GM21737 (cell line): ENCODE measurements around the gene EXOC6B.

Source experiments
- ATAC-seq: cut with Tn5 transposase; IDR thresholded peaks from one replicate; pipeline ENCODE4 v1.9.1; 2021; ENCODE audit warnings: mild to moderate bottlenecking, moderate library complexity; ENCODE audit not compliant: unreplicated experiment

The EXOC6B gene

DNA sequence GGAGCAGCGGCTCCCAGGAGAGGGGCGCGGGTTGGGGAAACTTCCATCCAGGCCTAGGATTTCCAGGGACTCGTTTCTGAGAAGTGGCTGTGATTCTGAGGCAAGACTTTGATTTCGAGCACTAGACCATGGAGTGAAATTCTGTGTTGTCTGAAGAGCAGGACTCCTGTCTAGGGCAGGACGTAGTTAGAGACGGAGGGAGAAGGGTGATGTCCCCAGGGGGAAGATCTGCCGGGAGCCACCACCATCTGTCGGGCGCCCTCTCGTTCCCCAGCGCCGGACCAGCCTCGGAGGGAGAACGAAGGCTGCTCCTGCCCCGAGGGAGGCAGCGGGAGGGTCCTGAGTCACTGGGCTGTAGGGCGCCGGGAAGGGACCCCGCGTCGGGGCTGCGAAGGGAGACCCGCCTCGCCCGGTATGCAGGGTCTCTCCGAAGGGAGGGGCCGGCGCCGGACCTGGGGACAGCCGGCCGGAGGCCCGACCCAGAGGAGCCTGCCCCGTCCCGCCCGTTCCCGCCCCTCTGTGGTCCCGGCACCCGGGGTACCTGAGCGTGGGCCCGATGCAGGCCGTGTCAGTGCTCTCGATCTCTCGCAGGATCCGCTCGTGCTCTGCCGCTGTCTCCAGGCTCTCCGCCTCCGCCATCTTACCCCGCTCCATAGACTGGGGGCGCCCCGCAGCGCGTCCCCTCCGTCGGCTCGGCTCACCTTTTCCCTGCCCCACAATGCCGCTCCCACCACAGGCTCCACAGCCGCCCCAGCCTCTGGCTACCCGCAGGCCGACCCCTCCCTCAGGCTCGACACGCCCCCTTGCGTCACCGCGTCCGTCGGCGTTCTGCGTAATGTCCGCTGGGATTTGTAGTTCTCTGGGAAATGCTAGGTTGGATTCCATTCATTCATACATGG lies at the start of gene EXOC6B:
TSS of gene EXOC6B (minus strand) at position 777 of the 899 bp plus-strand sequence.
- ATAC-seq = peak; percentile 95

DNA sequence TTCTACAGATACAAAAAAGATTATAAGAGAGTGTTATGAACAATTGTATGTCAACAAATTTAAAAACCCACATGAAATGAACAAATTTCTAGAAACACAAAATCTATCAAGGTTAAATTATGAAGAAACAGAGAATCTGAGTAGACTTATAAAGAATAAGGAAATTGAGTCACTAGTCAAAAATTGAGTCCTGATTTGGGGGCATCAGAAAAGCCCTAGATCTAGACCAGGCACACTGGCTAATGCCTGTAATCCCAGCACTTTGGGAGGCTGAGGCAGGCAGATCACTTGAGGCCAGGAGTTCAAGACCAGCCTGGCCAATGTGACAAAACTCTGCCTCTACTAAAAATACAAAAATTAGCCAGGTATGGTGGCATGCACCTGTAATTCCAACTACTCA lies 46.0 kb upstream of the EXOC6B start:
- no peak for ATAC-seq

DNA sequence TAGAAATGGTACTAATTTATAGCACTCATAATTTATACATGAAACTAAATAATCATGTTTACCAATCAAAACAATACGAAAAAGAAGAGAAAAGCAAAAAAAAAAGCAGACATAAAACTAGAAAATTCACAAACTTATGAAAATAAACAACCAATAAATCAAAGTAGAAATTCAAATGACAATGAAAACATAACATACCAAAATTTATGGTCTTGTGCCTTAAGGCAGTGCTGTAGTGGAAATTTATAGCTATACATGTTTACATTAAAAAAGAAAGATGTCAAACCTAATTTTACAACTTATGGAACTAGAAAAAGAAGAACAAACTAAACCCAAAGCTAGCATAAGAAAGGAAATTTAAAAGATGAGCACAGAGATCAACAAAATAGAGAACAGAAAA lies 45.2 kb upstream of the EXOC6B start:
- ATAC-seq = no peak

DNA sequence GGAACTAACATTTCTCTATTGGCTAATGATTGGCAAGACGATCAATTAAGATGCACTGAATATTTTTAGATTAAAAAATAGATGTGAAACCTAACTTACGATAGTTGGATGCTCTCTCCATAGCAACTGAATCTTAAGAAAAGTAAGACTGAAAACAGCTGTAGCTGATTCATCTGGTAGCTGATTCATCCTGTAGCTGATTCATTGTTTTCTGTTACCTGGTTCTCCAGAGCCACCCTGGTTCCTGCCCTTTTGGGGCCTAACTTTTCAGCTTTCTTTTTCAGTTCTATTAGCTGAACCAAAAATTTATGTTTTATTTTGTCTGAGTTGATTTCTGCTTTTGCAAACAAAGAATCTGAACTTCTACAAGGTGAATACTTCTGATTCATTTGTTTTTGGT lies 38.7 kb upstream of the EXOC6B start:
- ATAC-seq = no peak

DNA sequence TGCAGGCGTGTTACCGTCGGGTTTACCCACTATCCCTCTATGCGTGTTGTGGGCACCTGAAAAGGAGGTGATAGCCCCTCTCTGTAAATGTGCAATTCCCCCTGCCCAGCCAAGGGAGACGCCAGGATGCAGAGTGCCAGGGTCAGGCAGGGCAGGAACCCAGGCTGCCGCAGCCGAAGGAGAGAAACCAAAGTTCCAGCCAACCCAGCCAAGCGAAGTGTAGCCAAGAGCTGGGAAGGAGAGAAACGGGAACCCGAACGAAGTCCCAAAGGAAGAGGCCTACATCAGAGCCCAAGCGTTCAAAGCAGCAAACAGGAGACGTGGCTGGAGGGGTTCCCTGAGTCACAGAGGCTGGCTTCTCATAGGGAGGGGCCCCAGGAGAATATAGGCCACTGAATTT lies 37.2 kb upstream of the EXOC6B start:
- ATAC-seq = no peak

DNA sequence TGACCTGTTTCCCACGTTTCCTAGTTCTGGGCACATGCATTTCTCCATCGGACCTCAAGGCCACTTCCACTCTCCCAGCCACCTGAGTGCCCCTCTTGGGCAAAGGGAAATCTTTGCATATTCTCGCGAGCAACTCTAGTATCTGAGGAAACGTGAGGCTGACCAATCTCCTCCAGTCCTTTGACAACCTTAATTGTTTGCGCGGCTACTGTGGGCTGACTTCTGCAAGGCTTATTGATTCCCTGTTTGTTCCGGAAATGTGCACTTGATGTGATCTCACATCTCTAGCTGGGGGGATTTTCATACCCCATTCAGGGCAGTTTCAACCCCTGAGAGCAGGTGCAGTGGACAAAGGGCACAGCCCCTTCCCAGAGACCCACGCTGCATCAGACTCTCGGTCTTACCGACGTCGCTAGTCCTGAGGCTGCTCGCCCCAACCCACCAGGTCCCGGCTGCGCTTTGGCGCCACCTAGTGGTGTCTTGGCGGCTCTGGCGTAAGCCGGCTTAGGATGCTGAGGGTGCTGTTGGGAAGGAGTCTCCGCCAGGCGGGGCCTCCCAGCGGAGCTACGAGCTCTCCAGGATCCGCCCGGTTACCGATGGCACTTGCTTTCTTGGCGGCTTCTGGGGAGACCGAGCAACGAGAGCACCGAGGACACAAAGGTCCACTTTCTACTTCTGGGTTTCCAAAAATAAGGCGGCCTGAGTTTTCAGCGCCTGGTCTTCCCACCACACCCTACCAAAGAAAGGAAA lies 36.6 kb upstream of the EXOC6B start:
- peak; percentile 91 for ATAC-seq

DNA sequence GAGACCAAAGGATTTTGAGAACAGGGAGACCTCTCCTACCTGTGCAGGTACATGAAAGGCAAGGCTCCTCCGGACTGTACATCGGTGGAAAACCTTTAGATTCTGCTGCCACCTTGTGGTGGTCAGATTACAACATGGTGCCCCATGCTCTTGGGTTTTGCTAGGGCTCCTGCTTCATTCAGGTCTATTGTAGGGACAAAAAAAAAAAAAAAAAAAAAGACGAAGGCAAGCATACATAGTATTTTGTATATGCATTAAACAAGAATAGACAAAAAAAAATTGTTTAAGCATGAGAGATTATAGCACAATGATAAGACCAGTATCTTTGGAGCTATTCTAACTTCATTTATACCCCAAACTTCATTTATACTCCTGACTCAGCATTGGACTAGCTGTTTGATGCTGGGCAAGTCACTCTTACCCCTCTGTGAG lies 34.0 kb upstream of the EXOC6B start:
- ATAC-seq = no peak

DNA sequence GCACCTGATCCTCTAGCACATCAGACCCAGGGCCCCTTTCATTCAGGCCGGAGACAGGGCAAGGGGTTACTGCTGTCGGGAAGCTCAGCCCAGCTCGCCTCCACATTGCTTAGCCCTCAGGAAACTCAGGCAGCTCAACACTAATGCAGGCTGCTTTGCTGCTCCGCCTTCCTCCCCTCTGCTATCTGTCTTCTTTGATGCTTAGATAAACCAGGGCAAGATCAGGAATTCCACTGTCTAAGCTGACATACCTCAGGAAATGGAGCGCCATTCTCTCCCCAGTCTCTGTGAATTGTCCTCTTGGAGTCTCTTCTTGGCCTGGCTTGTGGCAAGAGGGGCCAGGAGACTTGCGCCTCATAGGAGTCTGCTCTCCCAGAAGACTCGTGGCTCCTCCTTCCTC lies 25.5 kb upstream of the EXOC6B start:
- no peak for ATAC-seq

DNA sequence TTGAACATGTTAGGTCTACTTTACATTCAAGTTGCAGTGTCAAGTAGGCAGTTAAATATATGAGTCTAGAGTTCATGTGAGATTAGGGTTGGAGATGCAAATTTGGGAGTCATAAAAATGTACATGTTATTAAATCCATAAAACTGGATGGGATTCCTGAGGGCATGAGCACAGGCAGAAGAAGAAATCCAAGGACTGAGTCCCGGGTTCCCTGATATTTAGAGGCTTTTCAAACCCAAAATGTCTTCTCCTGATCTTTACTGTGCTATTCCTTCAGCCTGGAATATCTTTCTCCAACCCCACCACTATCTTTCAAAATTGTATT lies 23.3 kb upstream of the EXOC6B start:
- ATAC-seq = no peak

DNA sequence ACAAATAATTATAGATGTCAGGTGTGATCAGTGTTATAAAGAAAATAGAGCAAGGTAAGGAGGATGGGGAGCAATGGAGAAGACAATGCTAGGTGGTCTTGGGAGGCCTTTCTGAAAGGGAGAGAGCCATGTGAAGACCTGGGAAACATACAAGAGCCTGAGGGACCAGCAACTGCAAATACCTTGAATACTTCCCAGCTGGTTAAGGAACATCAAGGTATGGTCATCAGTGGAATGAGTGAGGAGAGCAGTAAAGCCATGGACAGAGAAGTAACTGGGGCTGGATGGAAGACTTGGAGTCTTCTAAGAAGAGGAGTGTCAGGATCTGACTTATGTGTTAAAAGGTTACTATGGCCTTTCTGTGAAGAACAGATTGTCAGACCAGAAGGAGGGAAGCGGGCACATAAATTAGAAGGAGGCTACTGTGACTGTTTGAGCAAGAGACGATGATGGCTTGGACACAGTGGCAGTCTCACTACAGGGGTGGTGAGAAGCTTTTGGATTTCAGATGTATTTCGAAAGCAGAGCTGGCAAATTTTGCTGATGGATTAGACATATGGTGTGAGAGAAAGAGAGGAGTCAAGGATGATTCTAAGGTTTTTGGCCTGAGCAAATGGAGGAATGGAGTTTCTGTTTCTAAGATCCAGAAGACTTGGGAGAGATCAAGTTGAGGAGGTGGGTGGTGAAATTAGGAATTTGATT lies 22.8 kb upstream of the EXOC6B start:
- ATAC-seq = no peak

DNA sequence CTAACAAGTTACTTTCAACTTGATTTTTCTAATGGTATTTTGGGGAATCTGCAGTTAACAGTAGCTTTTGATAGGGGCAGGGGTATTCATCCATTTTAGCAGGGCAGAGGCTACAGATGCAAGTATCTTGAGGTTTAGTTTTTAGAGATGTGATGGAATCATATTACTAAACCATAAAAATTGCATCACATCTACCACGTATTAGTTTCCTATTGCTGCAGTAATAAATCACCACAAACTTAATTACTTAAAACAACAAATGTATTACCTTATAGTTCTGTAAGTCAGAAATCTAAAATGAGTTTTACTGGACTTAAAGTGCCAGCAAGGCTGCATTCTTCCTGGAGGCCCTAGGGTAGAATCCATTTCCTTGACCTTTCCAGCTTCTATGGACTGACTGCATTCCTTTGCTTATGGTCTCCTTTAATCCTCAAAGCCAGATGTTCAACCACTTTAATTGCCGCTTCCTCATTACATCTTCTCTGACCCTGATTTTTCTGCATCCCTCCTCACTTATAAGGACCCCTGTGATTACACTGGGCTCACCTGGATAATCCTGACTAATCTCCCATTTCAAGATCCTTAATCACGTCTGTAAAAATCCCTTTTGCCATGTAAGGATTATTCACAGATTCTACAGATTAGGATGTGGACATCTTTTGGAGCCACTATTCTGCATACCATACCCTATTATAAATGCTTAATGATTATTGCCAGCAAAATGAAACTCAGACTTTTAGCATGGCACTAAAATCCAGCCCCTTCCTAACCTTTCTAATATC lies 21.9 kb upstream of the EXOC6B start:
- no peak for ATAC-seq

DNA sequence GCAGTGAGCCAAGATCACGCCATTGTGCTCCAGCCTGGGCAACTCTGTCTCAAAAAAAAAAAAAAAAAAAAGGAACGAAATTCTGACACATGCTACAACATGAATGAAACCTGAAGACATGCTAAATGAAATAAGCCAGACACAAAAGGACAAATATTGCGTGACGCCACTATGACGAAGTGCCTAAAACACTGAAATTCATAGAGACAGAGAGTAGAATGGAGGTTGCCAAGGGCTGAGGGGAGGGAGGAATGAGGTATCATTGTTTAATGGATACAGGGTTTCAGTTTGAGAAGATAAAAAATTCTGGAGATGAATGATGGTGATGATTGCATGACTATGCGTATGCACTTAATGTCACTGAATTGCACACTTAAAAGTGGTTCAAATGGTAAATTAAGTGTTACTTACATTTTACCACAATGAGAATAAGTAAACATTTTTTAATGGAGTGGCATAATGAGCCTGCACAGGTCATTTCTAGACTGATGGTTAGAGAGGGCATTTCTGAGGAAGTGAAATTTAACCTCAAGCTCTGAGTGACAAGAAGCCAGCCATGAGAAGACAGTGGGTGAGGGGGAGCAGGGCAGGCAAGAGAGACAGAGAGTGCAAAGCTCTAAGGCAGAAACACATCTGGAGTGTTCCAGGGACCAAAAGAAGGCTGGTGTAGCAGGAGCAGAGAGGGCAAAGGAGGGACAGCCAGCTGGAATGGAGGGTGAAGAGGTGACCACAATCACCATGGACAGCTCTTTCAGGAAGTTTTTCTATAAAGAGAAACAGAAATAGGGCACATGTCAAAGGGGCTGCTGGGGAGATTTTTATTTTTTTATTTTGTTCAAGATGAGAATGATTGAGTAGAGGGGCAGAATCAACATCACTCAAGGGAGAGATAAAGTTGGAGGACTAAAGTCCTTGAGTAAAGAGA lies 20.6 kb upstream of the EXOC6B start:
- peak; percentile 81 for ATAC-seq

DNA sequence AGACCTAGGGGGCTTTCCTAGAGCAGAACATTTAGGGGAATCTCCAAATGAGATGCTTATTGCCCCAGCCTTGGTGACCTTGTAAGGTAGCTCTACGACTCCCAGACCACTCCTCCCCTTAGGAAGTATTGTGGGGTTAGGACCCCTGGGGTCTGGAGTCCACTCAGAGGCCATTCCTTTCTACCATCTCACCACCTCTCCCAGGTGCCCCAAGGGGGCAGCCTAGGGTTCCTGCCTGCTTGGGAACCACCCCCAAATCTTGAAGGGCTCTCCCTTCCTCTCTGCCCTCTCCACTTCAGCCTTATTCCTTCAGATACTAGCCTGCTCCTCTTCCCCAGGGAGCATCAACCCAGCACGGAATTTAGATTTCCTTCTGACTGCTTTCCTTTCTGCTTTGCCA lies 17.5 kb upstream of the EXOC6B start:
- no peak for ATAC-seq

DNA sequence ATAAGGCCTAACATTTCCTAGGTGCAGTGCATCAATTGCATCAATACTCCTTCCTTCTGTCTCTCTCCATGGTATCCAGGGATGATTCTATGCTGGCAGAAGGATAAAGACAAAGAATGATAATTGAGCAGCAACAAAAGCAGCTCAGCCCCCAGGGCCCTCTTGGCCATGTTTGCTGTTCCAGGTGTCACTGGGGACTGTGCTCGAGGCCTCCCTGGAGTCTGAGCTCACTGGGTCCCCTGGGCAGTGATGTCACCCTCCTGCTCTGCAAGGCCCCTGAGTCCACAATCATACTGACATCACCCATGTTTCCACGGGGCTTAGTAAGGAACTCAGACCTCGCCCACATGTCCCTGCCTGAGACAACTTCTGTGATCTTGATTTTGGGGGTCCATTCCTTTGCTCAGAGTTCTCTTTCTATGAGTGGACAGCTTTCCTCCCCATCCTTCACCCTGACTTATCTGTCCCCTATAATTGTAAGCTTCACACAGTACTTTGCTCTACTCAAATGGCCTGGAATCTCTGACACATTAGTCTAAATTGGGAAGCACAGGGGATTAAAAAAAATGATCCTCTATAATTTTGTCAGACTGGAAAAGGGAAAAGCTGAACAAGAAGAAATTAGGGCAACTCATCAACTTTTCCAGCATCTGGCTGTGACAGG lies 15.8 kb upstream of the EXOC6B start:
- ATAC-seq = no peak

DNA sequence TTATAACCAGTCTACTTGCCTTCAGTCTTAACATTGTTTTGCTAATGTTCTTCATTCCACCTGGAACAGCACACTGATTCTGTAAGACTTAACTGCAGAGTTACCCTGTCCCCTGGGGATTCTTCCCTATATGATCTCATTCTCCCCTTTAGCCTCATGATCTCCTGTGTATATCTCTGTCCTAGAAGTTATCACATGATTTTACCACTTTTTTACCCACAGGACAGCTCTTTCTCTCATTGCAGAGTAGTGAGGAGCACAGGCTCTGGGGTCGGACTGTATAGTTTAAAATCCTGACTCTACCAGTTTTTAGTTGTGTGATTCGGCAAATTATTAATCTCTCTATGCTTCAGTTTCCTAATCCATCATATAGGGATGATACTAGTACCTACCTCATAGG lies 14.2 kb upstream of the EXOC6B start:
- ATAC-seq = no peak

DNA sequence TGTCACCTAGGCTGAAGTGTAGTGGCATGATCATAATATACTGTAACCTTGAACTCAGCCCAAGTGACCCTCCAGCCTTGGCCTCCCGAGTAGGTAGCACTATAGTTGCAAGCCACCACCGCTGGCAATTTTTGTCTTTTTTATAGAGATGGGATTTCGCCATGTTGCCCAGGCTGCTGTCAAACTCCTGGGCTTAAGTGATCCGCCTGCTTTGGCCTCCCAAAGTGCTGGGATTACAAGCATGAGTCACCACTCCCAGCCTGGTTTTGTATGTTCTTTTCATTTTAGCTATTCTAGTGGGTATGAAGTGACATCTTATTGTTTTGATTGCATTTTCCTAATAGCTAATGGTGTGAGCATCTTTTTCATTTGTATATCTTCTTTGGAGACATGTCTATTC lies 11.3 kb upstream of the EXOC6B start:
- ATAC-seq = no peak

DNA sequence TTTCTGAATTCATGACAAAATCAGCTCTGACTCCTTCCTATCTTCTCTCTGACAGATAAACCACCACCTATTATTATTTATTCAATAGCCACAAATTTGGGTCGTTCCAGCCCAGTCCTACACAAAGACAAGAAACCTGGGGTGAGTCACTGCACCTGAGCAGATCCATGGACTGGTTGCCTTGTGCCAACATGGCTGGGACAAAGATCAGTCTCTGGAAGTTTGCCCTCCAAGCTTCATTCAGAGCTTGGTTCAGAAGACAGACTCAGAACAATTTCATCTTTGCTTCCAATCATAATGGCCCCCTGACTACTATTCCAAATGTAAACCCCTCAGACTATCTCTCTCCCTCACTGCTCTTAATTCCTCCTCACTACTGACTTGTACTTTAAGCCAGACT lies 9.6 kb upstream of the EXOC6B start:
- ATAC-seq = no peak

DNA sequence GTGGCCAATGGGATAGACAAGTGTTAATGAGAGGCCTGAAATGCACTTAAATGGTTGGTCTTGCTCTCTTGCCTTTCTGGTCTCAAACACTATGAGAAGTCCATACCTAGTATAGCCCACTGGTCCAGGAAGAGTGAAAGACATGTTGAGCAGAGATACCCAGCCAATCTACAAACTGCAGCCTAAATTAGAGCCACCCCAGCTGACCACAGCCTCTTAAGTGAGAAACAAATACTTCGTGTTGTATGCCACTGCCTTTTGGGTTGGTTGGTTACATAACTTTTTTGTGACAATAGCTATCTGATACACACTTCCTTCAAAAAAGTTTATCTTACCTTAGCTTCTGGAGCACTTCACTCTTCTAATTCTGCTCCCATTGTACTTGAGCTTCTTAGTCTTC lies 8.8 kb upstream of the EXOC6B start:
- ATAC-seq = no peak

DNA sequence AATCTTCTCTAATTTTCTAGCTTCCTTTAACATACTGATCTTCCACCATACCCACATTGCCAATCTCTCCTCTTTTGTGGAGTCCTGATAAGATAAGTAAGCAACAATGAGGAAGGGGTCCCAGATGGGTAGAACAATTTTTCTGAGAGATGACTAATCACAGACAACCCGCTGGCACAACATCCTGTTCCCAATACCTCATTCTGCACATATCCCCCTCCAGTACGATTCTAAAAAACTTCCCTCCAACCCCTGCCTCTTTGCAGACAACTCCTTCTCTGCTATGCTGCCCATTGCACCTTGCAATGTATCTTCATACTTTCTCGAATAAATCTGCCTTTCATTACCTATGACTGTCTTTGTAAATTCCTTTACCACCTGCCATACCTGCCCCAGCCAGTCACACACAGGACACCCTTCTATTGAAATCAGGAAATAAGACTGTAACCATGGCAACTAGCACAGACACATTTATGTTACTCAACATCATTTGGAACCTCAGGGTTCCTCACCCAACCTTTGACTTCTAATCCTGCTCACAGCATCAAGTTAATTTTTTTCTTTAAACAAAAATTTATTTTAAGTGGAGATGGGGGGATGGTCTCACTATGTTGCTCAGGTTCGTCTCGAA lies 7.4 kb upstream of the EXOC6B start:
- ATAC-seq = no peak
